HepG2 (cell line): ENCODE results near the gene WWC1. TPM values are rescaled to one million over a fixed set of nuclear protein-coding genes. Genes with fewer than 3 reads are reported as not detected.

Experiments
- ATAC-seq: fragments of 200-7000 bp; cut with Tn5 transposase; 3 replicates; pipeline ENCODE4 v1.9.1; 2020; ENCODE audit warnings: mild to moderate bottlenecking, moderate library complexity
- BruUV-seq: library from RNA; stranded (reverse); fragments of 400-500 nt; replicated peaks from 2 replicates; lab custom pipeline; 2021; lab: Mats Ljungman, UMichigan
- CTCF ChIA-PET: fragments of 300-600 bp; formaldehyde crosslinking; extraction: SDS; loops from one replicate; lab custom pipeline; 2021; ENCODE audit warnings: low total read pairs, inconsistent platforms, low intra/inter-chr PET ratio; lab: Yijun Ruan, JAX
- POLR2A ChIA-PET: fragments of 350-600 bp; sonication (Branson Sonifier 250); formaldehyde crosslinking; loops from one replicate; lab custom pipeline; 2020; ENCODE audit warnings: antibody characterized with exemption, inconsistent platforms; lab: Yijun Ruan, JAX
- DNase-seq: peaks from one replicate; pipeline ENCODE4 v3.0.0-alpha.2; 2015; ENCODE audit warnings: low spot score
- FAIRE-seq: peaks from 3 replicates; lab custom pipeline; 2011; peaks lifted over from hg19 to GRCh38; lab: Jason Lieb, UNC
- H2AFZ ChIP-seq: one replicate; pipeline ENCODE4 v1.6.1; 2011; ENCODE audit warnings: low read length, inconsistent platforms
- H3K27ac ChIP-seq: fragments of 300-600 bp; 3 replicates; pipeline ENCODE4 v1.8.0; 2011; ENCODE audit warnings: mixed run types, mild to moderate bottlenecking, mixed read lengths, low read length, inconsistent platforms; ENCODE audit not compliant: insufficient read depth; ENCODE audit errors: extremely low read length
- H3K27me3 ChIP-seq, 2 experiments: fragments of 200-600 bp in 1 of 2; 2 replicates in 1 of 2; 3 replicates in 1 of 2; pipeline versions ENCODE4 v1.6.0 to v1.8.0; 2011; ENCODE audit warnings: low read length in 2 of 2, mild to moderate bottlenecking in 2 of 2, moderate library complexity in 2 of 2, inconsistent platforms in 1 of 2; ENCODE audit not compliant: insufficient read depth in 2 of 2, control insufficient read depth in 1 of 2
- H3K36me3 ChIP-seq, 2 experiments: fragments of 200-600 bp in 1 of 2; replicated peaks in 1 of 2; 2 replicates in 1 of 2; 3 replicates in 1 of 2; pipeline versions ENCODE4 v1.5.1 to v1.8.0; 2011; ENCODE audit warnings: low read length in 2 of 2, inconsistent platforms in 1 of 2; ENCODE audit not compliant: insufficient read depth in 2 of 2, control insufficient read depth in 1 of 2
- H3K4me1 ChIP-seq: 2 replicates; pipeline ENCODE4 v1.5.1; 2012; ENCODE audit warnings: low read length, inconsistent platforms; ENCODE audit not compliant: insufficient read depth
- H3K4me2 ChIP-seq: 2 replicates; pipeline ENCODE4 v1.6.0; 2011; ENCODE audit warnings: low read depth, low read length, inconsistent platforms
- H3K4me3 ChIP-seq, 3 experiments: fragments of 200-600 bp in 1 of 3; sonication (generic), shearing (Covaris generic) in 1 of 3; replicated peaks in 1 of 3; 2 replicates each; pipeline ENCODE4 v1.5.1; 2011 to 2016; ENCODE audit warnings: low read length in 3 of 3, inconsistent platforms in 2 of 3, low read depth in 2 of 3, mild to moderate bottlenecking in 2 of 3, control low read depth in 1 of 3, mixed read lengths in 1 of 3; ENCODE audit not compliant: insufficient read depth in 1 of 3
- H3K79me2 ChIP-seq: one replicate; pipeline ENCODE4 v1.6.1; 2011; ENCODE audit warnings: low read length, inconsistent platforms; ENCODE audit not compliant: insufficient read depth
- H3K9ac ChIP-seq: 2 replicates; pipeline ENCODE4 v1.6.0; 2011; ENCODE audit warnings: mild to moderate bottlenecking, low read depth, low read length, inconsistent platforms; ENCODE audit not compliant: insufficient read depth
- H3K9me3 ChIP-seq: 2 replicates; pipeline ENCODE4 v1.5.1; 2012; ENCODE audit warnings: mild to moderate bottlenecking, low read length
- H4K20me1 ChIP-seq: 2 replicates; pipeline ENCODE4 v1.6.0; 2011; ENCODE audit warnings: inconsistent platforms, mild to moderate bottlenecking, low read length, moderate library complexity; ENCODE audit not compliant: insufficient read depth
- ATF2 ChIP-seq: sonication (generic); formaldehyde crosslinking; IDR thresholded peaks from 2 replicates; pipeline ENCODE4 v1.4.0; 2020; ENCODE audit warnings: missing genetic modification reagents
- CBX2 ChIP-seq, 2 experiments: fragments of 200-600 bp in 1 of 2; sonication (generic); formaldehyde crosslinking in 1 of 2; IDR thresholded peaks; 2 replicates each; pipeline versions ENCODE4 v1.7.0 to v1.8.1; 2018 to 2022; ENCODE audit warnings: low read depth in 2 of 2, low read length in 1 of 2, mild to moderate bottlenecking in 1 of 2, missing genetic modification reagents in 1 of 2
- CREM ChIP-seq, 2 experiments: sonication (generic) in 1 of 2; formaldehyde crosslinking in 1 of 2; IDR thresholded peaks; 2 replicates each; pipeline versions ENCODE4 v1.4.0 to v1.6.1; 2016 to 2020; ENCODE audit warnings: antibody characterized with exemption in 1 of 2, mild to moderate bottlenecking in 1 of 2, missing genetic modification reagents in 1 of 2
- HNF1A ChIP-seq, 2 experiments: sonication (generic) in 1 of 2; formaldehyde crosslinking in 1 of 2; IDR thresholded peaks; 2 replicates each; pipeline versions ENCODE4 v1.4.0 to v1.6.1; 2016 to 2020; ENCODE audit warnings: borderline replicate concordance in 1 of 2, low read depth in 1 of 2, mild to moderate bottlenecking in 1 of 2, missing genetic modification reagents in 1 of 2
- MAFF ChIP-seq: IDR thresholded peaks from 2 replicates; pipeline ENCODE4 v1.6.1; 2011; ENCODE audit warnings: low read depth, low read length, improper control_type of control experiment
- NR2F6 ChIP-seq, 2 experiments: IDR thresholded peaks; 2 replicates each; pipeline ENCODE4 v1.6.1; 2016; ENCODE audit warnings: antibody characterized with exemption in 1 of 2, mild to moderate bottlenecking in 1 of 2
- U2AF2 ChIP-seq: fragments of 200-400 bp; formaldehyde crosslinking; IDR thresholded peaks from 2 replicates; pipeline ENCODE4 v1.6.1; 2017; ENCODE audit warnings: low read depth, mild to moderate bottlenecking, low read length
- ZNF597 ChIP-seq: sonication (generic); formaldehyde crosslinking; IDR thresholded peaks from 2 replicates; pipeline ENCODE4 v1.5.0; 2020; ENCODE audit warnings: missing genetic modification reagents
- ZSCAN12 ChIP-seq: sonication (generic); formaldehyde crosslinking; IDR thresholded peaks from 2 replicates; pipeline ENCODE4 v1.9.0; 2021; ENCODE audit warnings: mild to moderate bottlenecking, missing genetic modification reagents
- WGBS: methylation state at CpG from one replicate; pipeline ENCODE4 v1.1.6; 2017; ENCODE audit warnings: low lambda C conversion rate; 5-methylcytosine and 5-hydroxymethylcytosine counted together
- in situ Hi-C: cut with HindIII; loops from 2 replicates; pipeline ENCODE4 v1.10.0; 2017; ENCODE audit warnings: low pct_unique_long_range_greater_than_20kb; ENCODE audit not compliant: extremely low pct_ligation_motif_present
- intact Hi-C: fragments of 100-400 bp; cut with micrococcal nuclease; formaldehyde crosslinking; loops from one replicate; pipeline ENCODE4 v1.10.0; 2022; ENCODE audit not compliant: unreplicated experiment
- polyA plus RNA-seq, 8 experiments: library from polyadenylated mRNA; depleted of rRNA in 3 of 8; stranded (reverse) in 7 of 8; unstranded in 1 of 8; fragments of >200 nt; fragmentation: Illumina TruSeq in 4 of 8; extraction: Trizol in 4 of 8; gene quantifications; 2 replicates each; pipeline versions ENCODE4 v1.2.1 to v1.2.3, GENCODE V29; 2011 to 2016; ENCODE audit warnings: low read depth in 4 of 8, missing spikeins in 1 of 8, mixed read lengths in 1 of 8; ENCODE audit not compliant: insufficient read depth in 1 of 8
- total RNA-seq, 5 experiments: library from RNA; depleted of rRNA; stranded (reverse); fragments of >200 nt; fragmentation: Illumina TruSeq; extraction: Trizol; gene quantifications; 2 replicates each; pipeline ENCODE4 v1.2.3, GENCODE V29; 2016; ENCODE audit warnings: low read depth in 1 of 5

WWC1 gene
- total and polyA plus RNA-seq, 2 of the 13 experiments (the other 11 are each of a cell fraction or from before 2014, with no cell fraction given), result 8.3 to 17.9 TPM

GRCh38 chr5:168302785-168303184 is 11.3 kb downstream of the WWC1 start (continued):
- TF ChIP-seq ZNF597 (CRISPR knock-in tag) (no peak), MAFF (no peak), CREM (IDR thresholded peaks at IDR 0.05) (no peak), CREM (CRISPR knock-in tag; IDR thresholded peaks at IDR 0.05) (no peak), U2AF2 (no peak), ATF2 (no peak)

- no peak overlapping the region for H3K27ac ChIP-seq
- H3K4me1 ChIP-seq, result peaks cover 44% of the 10 kb centered on the region
- FAIRE-seq (no peak), DNase-seq (no peak), ATAC-seq (no peak)
- BruUV-seq, result no TSS peak
- H3K79me2 ChIP-seq, result peaks cover 23% of the 10 kb centered on the region
- intact Hi-C loops (no loop called here), in situ Hi-C loops (no loop called here)
- no peaks in the 10 kb centered on the region for H3K27me3 ChIP-seq
- H3K9me3 ChIP-seq, result no peaks in the 10 kb centered on the region
- POLR2A ChIA-PET, result interaction anchor here (1.4 kb wide), 1 partner anchor 10 kb away, joined by 3 read pairs; no protein-coding TSS in a partner anchor
- 80% methylated on average over 5 of the region's 5 CpGs for WGBS
- no peaks in the 10 kb centered on the region for H4K20me1 ChIP-seq
- TF ChIP-seq HNF1A (IDR thresholded peaks at IDR 0.05; ENCODE audit: low read depth), result no peak
- TF ChIP-seq HNF1A (CRISPR knock-in tag; IDR thresholded peaks at IDR 0.05; ENCODE audit: borderline replicate concordance), result no peak
- TF ChIP-seq NR2F6 (IDR thresholded peaks at IDR 0.05), result no peak
- peak; percentile 40; the same call in 1 of the 2 replicates for TF ChIP-seq NR2F6 (CRISPR knock-in tag; IDR thresholded peaks at IDR 0.05)
- TF ChIP-seq CBX2 (IDR thresholded peaks at IDR 0.05; ENCODE audit: low read depth, low read length), result no peak
- TF ChIP-seq CBX2 (CRISPR knock-in tag; IDR thresholded peaks at IDR 0.05; ENCODE audit: low read depth), result no peak
- TF ChIP-seq ZSCAN12 (CRISPR knock-in tag), result no peak
- TF ChIP-seq, all 625 proteins: peak for 1
- Histone ChIP-seq H3K4me3 (no peak overlapping the region), H2AFZ (no peak overlapping the region), H3K36me3 (0 out of 5 replicates have a peak, but pooled peaks cover 0 to 3% of the 10 kb centered on the region in 2 experiments), H3K9ac (no peak overlapping the region), H3K4me2 (no peak overlapping the region)
- CTCF ChIA-PET, result no interaction called here
Measured at GRCh38 chr5:168303393-168304025, 12.1 kb downstream of the WWC1 start.
